ENCODE data around the gene DOK4.

The DOK4 gene

GRCh38 chr16:57529391-57530103 lies 43.3 kb upstream of the DOK4 start:
- H3K36me3 ChIP-seq (ENCODE audit: insufficient read depth, low read depth, low read length) = peaks cover 4% of the 10 kb centered on the region; the same call in 1 of the 2 replicates
- no peak overlapping the region for H3K4me3 ChIP-seq (ENCODE audit: low read length)
- H3K9me3 ChIP-seq (ENCODE audit: insufficient read depth, low read depth, low read length) = no peaks in the 10 kb centered on the region
- H3K9ac ChIP-seq (ENCODE audit: low read depth, low read length) = no peak overlapping the region
- peaks cover 16% of the 10 kb centered on the region for H3K4me1 ChIP-seq (ENCODE audit: insufficient read depth, low read length)
- H3K27ac ChIP-seq (ENCODE audit: low read length) = no peak overlapping the region
- H3K27me3 ChIP-seq (ENCODE audit: insufficient read depth, low read length) = no peaks in the 10 kb centered on the region

GRCh38 chr16:57528499-57529390 lies 42.5 kb upstream of the DOK4 start:
- H3K9me3 ChIP-seq (ENCODE audit: insufficient read depth, low read depth, low read length) = no peaks in the 10 kb centered on the region
- H3K27me3 ChIP-seq (ENCODE audit: insufficient read depth, low read length) = no peaks in the 10 kb centered on the region
- no peak overlapping the region for H3K4me3 ChIP-seq (ENCODE audit: low read length)
- no peak overlapping the region for H3K9ac ChIP-seq (ENCODE audit: low read depth, low read length)
- no peak overlapping the region for H3K27ac ChIP-seq (ENCODE audit: low read length)
- H3K4me1 ChIP-seq (ENCODE audit: insufficient read depth, low read length) = peaks cover 16% of the 10 kb centered on the region
- H3K36me3 ChIP-seq (ENCODE audit: insufficient read depth, low read depth, low read length) = peaks cover 4% of the 10 kb centered on the region; the same call in 1 of the 2 replicates

GRCh38 chr16:57527610-57528360 lies 41.5 kb upstream of the DOK4 start:
- Histone ChIP-seq H3K9ac (ENCODE audit: low read depth, low read length) (no peak overlapping the region), H3K4me1 (ENCODE audit: insufficient read depth, low read length) (peaks cover 7% of the 10 kb centered on the region), H3K27ac (ENCODE audit: low read length) (no peak overlapping the region), H3K9me3 (ENCODE audit: insufficient read depth, low read depth, low read length) (no peaks in the 10 kb centered on the region), H3K4me3 (ENCODE audit: low read length) (no peak overlapping the region), H3K27me3 (ENCODE audit: insufficient read depth, low read length) (no peaks in the 10 kb centered on the region), H3K36me3 (ENCODE audit: insufficient read depth, low read depth, low read length) (peaks cover 4% of the 10 kb centered on the region; the same call in 1 of the 2 replicates)

- H3K4me1 ChIP-seq (ENCODE audit: insufficient read depth, low read length) = no peaks in the 10 kb centered on the region; the same call in none of the 2 replicates
- H3K9me3 ChIP-seq (ENCODE audit: insufficient read depth, low read depth, low read length) = no peaks in the 10 kb centered on the region
- H3K9ac ChIP-seq (ENCODE audit: low read depth, low read length) = no peak overlapping the region
- no peak overlapping the region for H3K4me3 ChIP-seq (ENCODE audit: low read length)
- no peak overlapping the region for H3K27ac ChIP-seq (ENCODE audit: low read length)
- H3K27me3 ChIP-seq (ENCODE audit: insufficient read depth, low read length) = no peaks in the 10 kb centered on the region
- peaks cover 4% of the 10 kb centered on the region; the same call in 1 of the 2 replicates for H3K36me3 ChIP-seq (ENCODE audit: insufficient read depth, low read depth, low read length)
Measured at GRCh38 chr16:57527027-57527426, 40.7 kb upstream of the DOK4 start.

GRCh38 chr16:57526498-57526897 lies 40.2 kb upstream of the DOK4 start:
- no peaks in the 10 kb centered on the region for H3K9me3 ChIP-seq (ENCODE audit: insufficient read depth, low read depth, low read length)
- H3K9ac ChIP-seq (ENCODE audit: low read depth, low read length) = no peak overlapping the region
- H3K36me3 ChIP-seq (ENCODE audit: insufficient read depth, low read depth, low read length) = peaks cover 4% of the 10 kb centered on the region; the same call in 1 of the 2 replicates
- H3K27me3 ChIP-seq (ENCODE audit: insufficient read depth, low read length) = no peaks in the 10 kb centered on the region
- H3K27ac ChIP-seq (ENCODE audit: low read length) = no peak overlapping the region
- H3K4me3 ChIP-seq (ENCODE audit: low read length) = no peak overlapping the region
- no peaks in the 10 kb centered on the region; the same call in 1 of the 2 replicates for H3K4me1 ChIP-seq (ENCODE audit: insufficient read depth, low read length)

GRCh38 chr16:57525761-57526160 lies 39.5 kb upstream of the DOK4 start:
- Histone ChIP-seq H3K4me3 (ENCODE audit: low read length) (no peak overlapping the region), H3K27me3 (ENCODE audit: insufficient read depth, low read length) (no peaks in the 10 kb centered on the region), H3K27ac (ENCODE audit: low read length) (no peak overlapping the region), H3K9ac (ENCODE audit: low read depth, low read length) (no peak overlapping the region), H3K9me3 (ENCODE audit: insufficient read depth, low read depth, low read length) (no peaks in the 10 kb centered on the region), H3K4me1 (ENCODE audit: insufficient read depth, low read length) (no peaks in the 10 kb centered on the region; the same call in 1 of the 2 replicates), H3K36me3 (ENCODE audit: insufficient read depth, low read depth, low read length) (peaks cover 4% of the 10 kb centered on the region; the same call in 1 of the 2 replicates)

GRCh38 chr16:57522960-57523359 lies 36.7 kb upstream of the DOK4 start:
- H3K4me3 ChIP-seq (ENCODE audit: low read length) = no peak overlapping the region
- no peaks in the 10 kb centered on the region for H3K27me3 ChIP-seq (ENCODE audit: insufficient read depth, low read length)
- H3K27ac ChIP-seq (ENCODE audit: low read length) = no peak overlapping the region
- H3K9me3 ChIP-seq (ENCODE audit: insufficient read depth, low read depth, low read length) = no peaks in the 10 kb centered on the region
- no peak overlapping the region for H3K9ac ChIP-seq (ENCODE audit: low read depth, low read length)
- H3K36me3 ChIP-seq (ENCODE audit: insufficient read depth, low read depth, low read length) = peaks cover 1% of the 10 kb centered on the region; the same call in 1 of the 2 replicates
- H3K4me1 ChIP-seq (ENCODE audit: insufficient read depth, low read length) = no peaks in the 10 kb centered on the region

- Histone ChIP-seq H3K27ac (ENCODE audit: low read length) (no peak overlapping the region), H3K9me3 (ENCODE audit: insufficient read depth, low read depth, low read length) (no peaks in the 10 kb centered on the region), H3K4me3 (ENCODE audit: low read length) (no peak overlapping the region), H3K36me3 (ENCODE audit: insufficient read depth, low read depth, low read length) (peaks cover 6% of the 10 kb centered on the region), H3K9ac (ENCODE audit: low read depth, low read length) (no peak overlapping the region), H3K27me3 (ENCODE audit: insufficient read depth, low read length) (no peaks in the 10 kb centered on the region), H3K4me1 (ENCODE audit: insufficient read depth, low read length) (no peaks in the 10 kb centered on the region)
Measured at GRCh38 chr16:57519796-57520360, 33.6 kb upstream of the DOK4 start.

- Histone ChIP-seq H3K4me1 (ENCODE audit: insufficient read depth, low read length) (no peaks in the 10 kb centered on the region), H3K9me3 (ENCODE audit: insufficient read depth, low read depth, low read length) (no peaks in the 10 kb centered on the region), H3K9ac (ENCODE audit: low read depth, low read length) (no peak overlapping the region), H3K27me3 (ENCODE audit: insufficient read depth, low read length) (no peaks in the 10 kb centered on the region), H3K27ac (ENCODE audit: low read length) (no peak overlapping the region), H3K4me3 (ENCODE audit: low read length) (no peak overlapping the region), H3K36me3 (ENCODE audit: insufficient read depth, low read depth, low read length) (peaks cover 10% of the 10 kb centered on the region)
Measured at GRCh38 chr16:57518922-57519321, 32.6 kb upstream of the DOK4 start.

- Histone ChIP-seq H3K36me3 (ENCODE audit: insufficient read depth, low read depth, low read length) (peaks cover 10% of the 10 kb centered on the region), H3K27me3 (ENCODE audit: insufficient read depth, low read length) (no peaks in the 10 kb centered on the region), H3K9ac (ENCODE audit: low read depth, low read length) (no peak overlapping the region), H3K27ac (ENCODE audit: low read length) (no peak overlapping the region), H3K9me3 (ENCODE audit: insufficient read depth, low read depth, low read length) (no peaks in the 10 kb centered on the region), H3K4me1 (ENCODE audit: insufficient read depth, low read length) (no peaks in the 10 kb centered on the region), H3K4me3 (ENCODE audit: low read length) (no peak overlapping the region)
Measured at GRCh38 chr16:57518520-57518919, 32.2 kb upstream of the DOK4 start.

Data from iPS-20b (cell line).